Measurements from ENCODE around the gene TMEM229A.
"Not testable (repeated sequence)": the region's sequence is repeated elsewhere in the genome, so short reads cannot be mapped to it uniquely, and the experiment has no call there.

The TMEM229A gene

GRCh38 chr7:124033807-124034753 lies 1.2 kb upstream of the TMEM229A start:
- in situ Hi-C loops (cut with HindIII; ENCODE audit: low pct_ligation_motif_present, low pct_unique_long_range_greater_than_20kb, low sequenced_read_pairs): no loop called here
- no peak for DNase-seq

GRCh38 chr7:124033095-124033806 lies 384 bp upstream of the TMEM229A start:
- DNase-seq: no peak

GRCh38 chr7:124031919-124032318 lies 948 bp downstream of the TMEM229A start:
- DNase-seq: no peak
- in situ Hi-C loops (cut with HindIII; ENCODE audit: low pct_ligation_motif_present, low pct_unique_long_range_greater_than_20kb, low sequenced_read_pairs): no loop called here

More at GRCh38 chr7:124033095-124033806, 384 bp upstream of the TMEM229A start:
- in situ Hi-C loops (cut with HindIII; ENCODE audit: low pct_ligation_motif_present, low pct_unique_long_range_greater_than_20kb, low sequenced_read_pairs): no loop called here

GRCh38 chr7:124031406-124031805 lies 1.5 kb downstream of the TMEM229A start:
- no peak for DNase-seq
- in situ Hi-C loops (cut with HindIII; ENCODE audit: low pct_ligation_motif_present, low pct_unique_long_range_greater_than_20kb, low sequenced_read_pairs): no loop called here

GRCh38 chr7:124030964-124031363 lies 1.9 kb downstream of the TMEM229A start:
- DNase-seq: no peak
- in situ Hi-C loops (cut with HindIII; ENCODE audit: low pct_ligation_motif_present, low pct_unique_long_range_greater_than_20kb, low sequenced_read_pairs): no loop called here

- no peak for DNase-seq
- in situ Hi-C loops (cut with HindIII; ENCODE audit: low pct_ligation_motif_present, low pct_unique_long_range_greater_than_20kb, low sequenced_read_pairs): no loop called here
Observed at GRCh38 chr7:124029396-124030188, 3.3 kb downstream of the TMEM229A start.

- in situ Hi-C loops (cut with HindIII; ENCODE audit: low pct_ligation_motif_present, low pct_unique_long_range_greater_than_20kb, low sequenced_read_pairs): no loop called here
- DNase-seq: no peak
Observed at GRCh38 chr7:124027236-124027635, 5.6 kb downstream of the TMEM229A start.

GRCh38 chr7:124024329-124024728 lies 8.5 kb downstream of the TMEM229A start:
- DNase-seq; in situ Hi-C loops (cut with HindIII; ENCODE audit: low pct_ligation_motif_present, low pct_unique_long_range_greater_than_20kb, low sequenced_read_pairs): not testable (repeated sequence)

GRCh38 chr7:124022551-124022950 lies 10.3 kb downstream of the TMEM229A start:
- in situ Hi-C loops (cut with HindIII; ENCODE audit: low pct_ligation_motif_present, low pct_unique_long_range_greater_than_20kb, low sequenced_read_pairs): no loop called here
- DNase-seq: no peak

- DNase-seq: no peak
- in situ Hi-C loops (cut with HindIII; ENCODE audit: low pct_ligation_motif_present, low pct_unique_long_range_greater_than_20kb, low sequenced_read_pairs): no loop called here
Observed at GRCh38 chr7:124020060-124020459, 12.8 kb downstream of the TMEM229A start.

- in situ Hi-C loops (cut with HindIII; ENCODE audit: low pct_ligation_motif_present, low pct_unique_long_range_greater_than_20kb, low sequenced_read_pairs): no loop called here
- DNase-seq: no peak
Observed at GRCh38 chr7:124013306-124013705, 19.6 kb downstream of the TMEM229A start.

- in situ Hi-C loops (cut with HindIII; ENCODE audit: low pct_ligation_motif_present, low pct_unique_long_range_greater_than_20kb, low sequenced_read_pairs): no loop called here
Observed at GRCh38 chr7:124012864-124013263, 20.0 kb downstream of the TMEM229A start.

GRCh38 chr7:124009321-124009720 lies 23.5 kb downstream of the TMEM229A start:
- in situ Hi-C loops (cut with HindIII; ENCODE audit: low pct_ligation_motif_present, low pct_unique_long_range_greater_than_20kb, low sequenced_read_pairs): no loop called here
- DNase-seq: no peak

More at GRCh38 chr7:124012864-124013263, 20.0 kb downstream of the TMEM229A start:
- DNase-seq: no peak

GRCh38 chr7:124008296-124008695 lies 24.6 kb downstream of the TMEM229A start:
- in situ Hi-C loops (cut with HindIII; ENCODE audit: low pct_ligation_motif_present, low pct_unique_long_range_greater_than_20kb, low sequenced_read_pairs); DNase-seq: not testable (repeated sequence)

- in situ Hi-C loops (cut with HindIII; ENCODE audit: low pct_ligation_motif_present, low pct_unique_long_range_greater_than_20kb, low sequenced_read_pairs): no loop called here
- DNase-seq: no peak
Observed at GRCh38 chr7:123999703-124000102, 33.2 kb downstream of the TMEM229A start.

GRCh38 chr7:123998921-123999320 lies 33.9 kb downstream of the TMEM229A start:
- no peak for DNase-seq
- in situ Hi-C loops (cut with HindIII; ENCODE audit: low pct_ligation_motif_present, low pct_unique_long_range_greater_than_20kb, low sequenced_read_pairs): no loop called here

- DNase-seq: no peak
- in situ Hi-C loops (cut with HindIII; ENCODE audit: low pct_ligation_motif_present, low pct_unique_long_range_greater_than_20kb, low sequenced_read_pairs): no loop called here
Observed at GRCh38 chr7:123996327-123996625, 36.6 kb downstream of the TMEM229A start.

GRCh38 chr7:123995617-123996326 lies 37.1 kb downstream of the TMEM229A start:
- no peak for DNase-seq
- in situ Hi-C loops (cut with HindIII; ENCODE audit: low pct_ligation_motif_present, low pct_unique_long_range_greater_than_20kb, low sequenced_read_pairs): no loop called here
